Measurements from ENCODE around the gene AXDND1.

The AXDND1 gene

GRCh38 chr1:179329862-179330261, 35.9 kb upstream of the AXDND1 start:
- Histone ChIP-seq H3K27me3 (replicated peaks; ENCODE audit: control insufficient read depth, insufficient read depth, low read length, poor library complexity, severe bottlenecking) (no peaks in the 10 kb centered on the region), H3K4me1 (ENCODE audit: control insufficient read depth, insufficient read depth, low read length, poor library complexity, severe bottlenecking) (no peaks in the 10 kb centered on the region), H3K36me3 (ENCODE audit: control insufficient read depth, insufficient read depth, low read length) (peaks cover 5% of the 10 kb centered on the region), H3K9me3 (ENCODE audit: control insufficient read depth, low read length) (no peaks in the 10 kb centered on the region), H3K4me3 (ENCODE audit: insufficient read depth, low read depth, low read length, poor library complexity, severe bottlenecking) (no peak overlapping the region), H3K27ac (ENCODE audit: insufficient read depth, low read length, poor library complexity, severe bottlenecking) (no peak overlapping the region)
- no peak for DNase-seq

GRCh38 chr1:179334440-179334839, 31.3 kb upstream of the AXDND1 start:
- no peaks in the 10 kb centered on the region for H3K9me3 ChIP-seq (ENCODE audit: control insufficient read depth, low read length)
- no peak for DNase-seq
- no peaks in the 10 kb centered on the region for H3K27me3 ChIP-seq (replicated peaks; ENCODE audit: control insufficient read depth, insufficient read depth, low read length, poor library complexity, severe bottlenecking)
- no peak overlapping the region for H3K4me3 ChIP-seq (ENCODE audit: insufficient read depth, low read depth, low read length, poor library complexity, severe bottlenecking)
- no peak overlapping the region for H3K27ac ChIP-seq (ENCODE audit: insufficient read depth, low read length, poor library complexity, severe bottlenecking)
- peaks cover 19% of the 10 kb centered on the region for H3K36me3 ChIP-seq (ENCODE audit: control insufficient read depth, insufficient read depth, low read length)
- H3K4me1 ChIP-seq (ENCODE audit: control insufficient read depth, insufficient read depth, low read length, poor library complexity, severe bottlenecking): no peaks in the 10 kb centered on the region

GRCh38 chr1:179337288-179337687, 28.5 kb upstream of the AXDND1 start:
- no peak overlapping the region for H3K4me3 ChIP-seq (ENCODE audit: insufficient read depth, low read depth, low read length, poor library complexity, severe bottlenecking)
- no peak overlapping the region for H3K27ac ChIP-seq (ENCODE audit: insufficient read depth, low read length, poor library complexity, severe bottlenecking)
- no peaks in the 10 kb centered on the region for H3K27me3 ChIP-seq (replicated peaks; ENCODE audit: control insufficient read depth, insufficient read depth, low read length, poor library complexity, severe bottlenecking)
- no peak for DNase-seq
- H3K36me3 ChIP-seq (ENCODE audit: control insufficient read depth, insufficient read depth, low read length): peaks cover 39% of the 10 kb centered on the region
- H3K4me1 ChIP-seq (ENCODE audit: control insufficient read depth, insufficient read depth, low read length, poor library complexity, severe bottlenecking): no peaks in the 10 kb centered on the region
- no peaks in the 10 kb centered on the region for H3K9me3 ChIP-seq (ENCODE audit: control insufficient read depth, low read length)

- peaks cover 45% of the 10 kb centered on the region for H3K36me3 ChIP-seq (ENCODE audit: control insufficient read depth, insufficient read depth, low read length)
- H3K27me3 ChIP-seq (replicated peaks; ENCODE audit: control insufficient read depth, insufficient read depth, low read length, poor library complexity, severe bottlenecking): no peaks in the 10 kb centered on the region
- H3K27ac ChIP-seq (ENCODE audit: insufficient read depth, low read length, poor library complexity, severe bottlenecking): no peak overlapping the region
- H3K4me1 ChIP-seq (ENCODE audit: control insufficient read depth, insufficient read depth, low read length, poor library complexity, severe bottlenecking): no peaks in the 10 kb centered on the region
- no peak for DNase-seq
- no peaks in the 10 kb centered on the region for H3K9me3 ChIP-seq (ENCODE audit: control insufficient read depth, low read length)
- H3K4me3 ChIP-seq (ENCODE audit: insufficient read depth, low read depth, low read length, poor library complexity, severe bottlenecking): no peak overlapping the region
These were observed 27.7 kb upstream of the AXDND1 start for GRCh38 chr1:179337942-179338560.

GRCh38 chr1:179340918-179341317, 24.9 kb upstream of the AXDND1 start:
- Histone ChIP-seq H3K27ac (ENCODE audit: insufficient read depth, low read length, poor library complexity, severe bottlenecking) (no peak overlapping the region), H3K36me3 (ENCODE audit: control insufficient read depth, insufficient read depth, low read length) (peaks cover 65% of the 10 kb centered on the region), H3K4me1 (ENCODE audit: control insufficient read depth, insufficient read depth, low read length, poor library complexity, severe bottlenecking) (no peaks in the 10 kb centered on the region), H3K9me3 (ENCODE audit: control insufficient read depth, low read length) (no peaks in the 10 kb centered on the region), H3K4me3 (ENCODE audit: insufficient read depth, low read depth, low read length, poor library complexity, severe bottlenecking) (no peak overlapping the region), H3K27me3 (replicated peaks; ENCODE audit: control insufficient read depth, insufficient read depth, low read length, poor library complexity, severe bottlenecking) (no peaks in the 10 kb centered on the region)
- no peak for DNase-seq

GRCh38 chr1:179341943-179342547, 23.7 kb upstream of the AXDND1 start:
- no peak overlapping the region for H3K27ac ChIP-seq (ENCODE audit: insufficient read depth, low read length, poor library complexity, severe bottlenecking)
- no peak for DNase-seq
- H3K4me3 ChIP-seq (ENCODE audit: insufficient read depth, low read depth, low read length, poor library complexity, severe bottlenecking): no peak overlapping the region
- no peaks in the 10 kb centered on the region for H3K4me1 ChIP-seq (ENCODE audit: control insufficient read depth, insufficient read depth, low read length, poor library complexity, severe bottlenecking)
- no peaks in the 10 kb centered on the region for H3K9me3 ChIP-seq (ENCODE audit: control insufficient read depth, low read length)
- peaks cover 68% of the 10 kb centered on the region for H3K36me3 ChIP-seq (ENCODE audit: control insufficient read depth, insufficient read depth, low read length)
- H3K27me3 ChIP-seq (replicated peaks; ENCODE audit: control insufficient read depth, insufficient read depth, low read length, poor library complexity, severe bottlenecking): no peaks in the 10 kb centered on the region

- Histone ChIP-seq H3K4me3 (ENCODE audit: insufficient read depth, low read depth, low read length, poor library complexity, severe bottlenecking) (no peak overlapping the region), H3K27ac (ENCODE audit: insufficient read depth, low read length, poor library complexity, severe bottlenecking) (no peak overlapping the region), H3K27me3 (replicated peaks; ENCODE audit: control insufficient read depth, insufficient read depth, low read length, poor library complexity, severe bottlenecking) (no peaks in the 10 kb centered on the region), H3K9me3 (ENCODE audit: control insufficient read depth, low read length) (no peaks in the 10 kb centered on the region), H3K36me3 (ENCODE audit: control insufficient read depth, insufficient read depth, low read length) (peaks cover 64% of the 10 kb centered on the region), H3K4me1 (ENCODE audit: control insufficient read depth, insufficient read depth, low read length, poor library complexity, severe bottlenecking) (no peaks in the 10 kb centered on the region)
- DNase-seq: no peak
These were observed 22.9 kb upstream of the AXDND1 start for GRCh38 chr1:179342740-179343404.

GRCh38 chr1:179351281-179351680, 14.5 kb upstream of the AXDND1 start:
- Histone ChIP-seq H3K9me3 (ENCODE audit: control insufficient read depth, low read length) (no peaks in the 10 kb centered on the region), H3K4me3 (ENCODE audit: insufficient read depth, low read depth, low read length, poor library complexity, severe bottlenecking) (no peak overlapping the region), H3K27me3 (replicated peaks; ENCODE audit: control insufficient read depth, insufficient read depth, low read length, poor library complexity, severe bottlenecking) (no peaks in the 10 kb centered on the region), H3K27ac (ENCODE audit: insufficient read depth, low read length, poor library complexity, severe bottlenecking) (no peak overlapping the region), H3K4me1 (ENCODE audit: control insufficient read depth, insufficient read depth, low read length, poor library complexity, severe bottlenecking) (no peaks in the 10 kb centered on the region), H3K36me3 (ENCODE audit: control insufficient read depth, insufficient read depth, low read length) (peaks cover 65% of the 10 kb centered on the region)
- no peak for DNase-seq

GRCh38 chr1:179352236-179352635, 13.5 kb upstream of the AXDND1 start:
- H3K27ac ChIP-seq (ENCODE audit: insufficient read depth, low read length, poor library complexity, severe bottlenecking): no peak overlapping the region
- no peaks in the 10 kb centered on the region for H3K9me3 ChIP-seq (ENCODE audit: control insufficient read depth, low read length)
- no peaks in the 10 kb centered on the region for H3K27me3 ChIP-seq (replicated peaks; ENCODE audit: control insufficient read depth, insufficient read depth, low read length, poor library complexity, severe bottlenecking)
- H3K36me3 ChIP-seq (ENCODE audit: control insufficient read depth, insufficient read depth, low read length): peaks cover 59% of the 10 kb centered on the region
- DNase-seq: no peak
- no peak overlapping the region for H3K4me3 ChIP-seq (ENCODE audit: insufficient read depth, low read depth, low read length, poor library complexity, severe bottlenecking)
- no peaks in the 10 kb centered on the region for H3K4me1 ChIP-seq (ENCODE audit: control insufficient read depth, insufficient read depth, low read length, poor library complexity, severe bottlenecking)

GRCh38 chr1:179353546-179353945, 12.2 kb upstream of the AXDND1 start:
- Histone ChIP-seq H3K36me3 (ENCODE audit: control insufficient read depth, insufficient read depth, low read length) (peaks cover 49% of the 10 kb centered on the region), H3K27me3 (replicated peaks; ENCODE audit: control insufficient read depth, insufficient read depth, low read length, poor library complexity, severe bottlenecking) (no peaks in the 10 kb centered on the region), H3K9me3 (ENCODE audit: control insufficient read depth, low read length) (no peaks in the 10 kb centered on the region), H3K4me3 (ENCODE audit: insufficient read depth, low read depth, low read length, poor library complexity, severe bottlenecking) (no peak overlapping the region), H3K4me1 (ENCODE audit: control insufficient read depth, insufficient read depth, low read length, poor library complexity, severe bottlenecking) (no peaks in the 10 kb centered on the region), H3K27ac (ENCODE audit: insufficient read depth, low read length, poor library complexity, severe bottlenecking) (no peak overlapping the region)
- DNase-seq: no peak

Data from effector memory CD4-positive, alpha-beta T cell (primary cell).